Right lung (tissue), 10 donors: ENCODE results near the gene C8B. TPM values are rescaled to one million over a fixed set of nuclear protein-coding genes. Genes with fewer than 3 reads are reported as not detected.
A peak's percentile ranks its signal among the peaks of the same experiment; 100 is the strongest.

ENCODE experiments used
- DNase-seq, 2 donors: peaks; one replicate each; pipeline ENCODE4 v3.0.0-alpha.2; 2013
- long read RNA-seq, 8 donors: transcript quantifications; one replicate each; lab custom pipeline, GENCODE V29; 2026
- polyA plus RNA-seq, 5 donors: library from polyadenylated mRNA; unstranded; fragments of 120-200 nt; gene quantifications; one replicate each; pipeline versions ENCODE4 v1.2.1 to v1.2.3, GENCODE V29; 2013; ENCODE audit warnings: inconsistent platforms in 1 of 5, low replicate concordance in 1 of 5; ENCODE audit not compliant: insufficient read length in 5 of 5, insufficient read depth in 1 of 5

The C8B gene
- polyA plus RNA-seq: under 1 TPM in 2 of 5 donors, not detected in 3; 0.13 to 0.59 TPM
- long read RNA-seq, donor 1: 0 reads
- long read RNA-seq, donor 2: 0 reads
- long read RNA-seq, donor 3: 0 reads
- long read RNA-seq, donor 4: 0 reads
- long read RNA-seq, donor 5: 0 reads
- long read RNA-seq, donor 6: 0 reads
- long read RNA-seq, donor 7: 0 reads
- long read RNA-seq, donor 8: 0 reads

DNA sequence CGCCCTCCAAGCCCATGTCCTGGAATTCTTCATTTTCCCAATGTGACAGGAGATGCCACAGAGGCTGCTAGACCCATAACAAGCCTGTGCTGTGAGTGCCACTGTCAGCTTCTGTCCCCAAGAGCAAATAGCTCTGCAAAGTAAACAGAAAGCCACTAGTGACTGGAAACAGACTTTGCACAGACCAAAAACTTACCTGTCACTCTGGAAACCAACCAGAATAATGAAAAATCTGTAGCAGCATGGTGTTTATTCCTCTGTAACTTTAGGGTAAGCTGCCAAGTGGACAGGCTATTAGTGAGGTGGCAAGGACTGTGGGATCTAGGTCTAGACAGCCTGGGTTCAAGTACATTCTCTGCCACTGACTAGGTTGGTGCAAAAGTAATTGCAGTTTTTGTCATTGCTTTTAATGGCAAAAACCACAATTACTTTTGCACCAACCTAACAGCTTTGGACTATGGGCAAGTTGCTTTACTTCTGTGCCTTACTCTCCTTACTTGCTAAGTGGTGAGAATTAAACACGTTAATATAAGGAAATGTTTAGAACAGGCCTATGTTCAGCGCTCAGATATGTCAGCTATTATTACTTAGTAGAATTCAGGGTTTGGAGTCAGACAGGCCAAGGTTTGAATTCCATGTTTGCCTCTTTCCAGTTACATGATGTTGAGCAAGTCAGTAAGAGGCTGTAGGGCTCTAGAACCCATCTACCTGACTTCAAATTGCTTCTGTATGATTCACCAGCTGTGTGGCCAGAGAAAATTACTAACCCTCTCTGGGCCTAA, at the start of gene C8B:
Gene C8B, minus strand, starts transcription at position 100 of the 782 bp plus-strand sequence. Its CDS starts 67 bp downstream, at position 33.
- DNase-seq: no peak

DNA sequence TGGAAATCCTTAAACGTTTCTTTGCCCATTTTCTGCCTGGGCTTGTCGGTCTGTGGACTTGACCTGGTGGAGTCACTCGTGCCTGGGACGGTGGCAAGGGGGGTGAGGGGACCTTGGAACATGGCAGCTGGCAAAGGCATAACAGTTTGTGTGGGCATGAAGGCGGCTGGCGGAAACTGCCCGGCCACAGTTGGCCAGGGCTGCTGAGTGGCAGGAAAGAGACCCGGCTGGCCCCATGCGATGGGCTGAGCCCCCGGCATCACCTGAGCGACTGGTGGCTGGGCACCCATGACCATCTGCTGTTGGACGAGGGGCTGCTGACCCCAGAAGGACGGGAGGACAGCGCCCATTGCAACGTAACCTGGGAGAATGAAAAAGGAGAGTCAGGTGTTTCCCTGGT, 49.3 kb upstream of the C8B start:
- DNase-seq: no peak

DNA sequence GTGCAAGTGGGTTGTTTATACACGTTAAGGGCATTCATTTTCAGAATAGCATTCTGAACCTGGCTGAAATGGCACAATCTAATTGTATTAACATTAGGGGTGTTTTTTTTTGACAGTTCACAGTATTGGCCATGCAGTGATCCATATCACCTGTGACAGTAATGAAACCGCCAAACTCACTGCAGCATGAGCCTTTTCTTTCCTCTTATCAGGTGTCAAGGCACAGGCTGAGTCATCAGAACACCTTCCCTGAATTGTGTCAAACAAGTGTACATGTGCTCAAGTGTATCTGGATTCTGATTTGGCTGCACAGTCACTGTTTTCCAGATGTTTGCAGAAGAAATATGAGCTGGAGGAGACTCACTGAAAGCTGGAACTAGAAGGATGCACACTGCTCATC, 47.7 kb upstream of the C8B start:
- DNase-seq: no peak

DNA sequence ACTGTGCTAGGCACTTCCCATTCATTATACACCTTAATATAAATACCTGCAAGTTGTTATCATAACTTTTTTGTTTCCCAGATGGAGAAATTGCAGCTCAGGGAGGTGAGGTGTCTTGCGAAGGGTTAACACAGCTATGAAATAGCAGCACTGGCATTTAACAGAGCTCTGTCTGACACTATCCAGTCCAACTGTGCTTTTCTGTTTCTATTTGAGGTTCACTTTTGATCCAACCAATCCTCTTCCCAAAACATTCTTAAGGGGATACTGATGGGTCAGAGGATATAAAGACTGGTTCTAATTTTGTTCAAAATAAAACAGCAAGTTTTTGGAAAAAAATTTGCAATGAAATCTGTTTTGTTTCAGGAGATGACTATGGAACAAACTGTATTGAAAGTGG, 46.5 kb upstream of the C8B start:
- no peak for DNase-seq

DNA sequence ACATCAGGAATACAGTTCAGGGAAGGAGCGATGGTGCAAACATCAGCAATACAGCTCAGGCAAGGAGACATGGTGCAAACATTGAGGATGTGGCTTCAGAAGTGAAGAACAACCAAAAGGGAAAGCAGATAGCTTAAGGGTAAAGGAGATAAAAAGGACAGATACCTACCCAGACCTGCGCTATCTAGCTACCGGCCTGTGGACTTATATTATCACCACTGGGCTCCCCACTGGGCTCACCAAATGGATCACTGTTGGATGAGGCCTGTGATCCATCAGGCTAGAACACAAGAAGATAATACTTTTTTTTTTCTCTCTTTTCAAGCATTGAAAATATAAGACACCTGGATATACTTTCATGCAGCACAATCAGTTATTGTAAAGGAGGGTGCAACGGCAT, 44.7 kb upstream of the C8B start:
- DNase-seq: no peak

DNA sequence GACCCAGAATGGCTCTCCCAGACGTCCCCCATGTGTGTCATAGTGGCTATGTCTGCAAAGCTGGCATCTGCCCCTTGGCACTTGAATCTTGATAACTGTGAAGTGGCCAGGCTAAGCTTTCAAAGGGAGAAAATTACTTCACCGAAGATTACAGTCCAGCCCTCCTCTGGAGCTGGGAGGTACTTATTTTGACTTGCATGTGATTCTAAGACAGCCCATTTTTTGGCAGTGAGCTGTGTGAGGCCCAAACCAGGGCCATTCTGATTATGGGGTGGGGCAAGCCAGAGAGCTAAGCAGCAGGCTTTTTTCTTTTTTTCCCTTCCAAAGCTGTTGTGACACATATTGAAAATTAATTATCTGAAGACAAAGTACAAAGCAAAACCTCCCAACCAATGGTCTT, 42.1 kb upstream of the C8B start:
- peak; percentile 13 to 18 for DNase-seq

DNA sequence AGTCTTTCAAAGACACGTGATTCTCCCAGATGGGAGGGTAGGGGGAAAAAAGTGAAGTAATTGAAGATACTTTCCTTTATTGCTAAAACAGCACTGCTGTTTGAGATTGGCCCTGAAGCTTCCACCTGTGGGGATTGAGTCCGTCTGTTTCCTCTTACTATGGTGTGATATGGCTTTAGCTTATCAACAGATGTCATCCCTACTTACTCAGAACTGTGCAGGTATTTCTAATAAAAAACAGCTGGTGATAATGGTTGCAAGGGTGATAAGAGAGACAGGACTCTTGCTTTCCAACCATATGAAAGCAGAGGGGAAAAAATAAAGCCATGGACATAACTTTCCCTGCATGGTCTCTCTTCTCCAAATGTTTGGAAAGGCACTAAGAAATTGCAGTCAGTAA, 41.7 kb upstream of the C8B start:
- DNase-seq: no peak

DNA sequence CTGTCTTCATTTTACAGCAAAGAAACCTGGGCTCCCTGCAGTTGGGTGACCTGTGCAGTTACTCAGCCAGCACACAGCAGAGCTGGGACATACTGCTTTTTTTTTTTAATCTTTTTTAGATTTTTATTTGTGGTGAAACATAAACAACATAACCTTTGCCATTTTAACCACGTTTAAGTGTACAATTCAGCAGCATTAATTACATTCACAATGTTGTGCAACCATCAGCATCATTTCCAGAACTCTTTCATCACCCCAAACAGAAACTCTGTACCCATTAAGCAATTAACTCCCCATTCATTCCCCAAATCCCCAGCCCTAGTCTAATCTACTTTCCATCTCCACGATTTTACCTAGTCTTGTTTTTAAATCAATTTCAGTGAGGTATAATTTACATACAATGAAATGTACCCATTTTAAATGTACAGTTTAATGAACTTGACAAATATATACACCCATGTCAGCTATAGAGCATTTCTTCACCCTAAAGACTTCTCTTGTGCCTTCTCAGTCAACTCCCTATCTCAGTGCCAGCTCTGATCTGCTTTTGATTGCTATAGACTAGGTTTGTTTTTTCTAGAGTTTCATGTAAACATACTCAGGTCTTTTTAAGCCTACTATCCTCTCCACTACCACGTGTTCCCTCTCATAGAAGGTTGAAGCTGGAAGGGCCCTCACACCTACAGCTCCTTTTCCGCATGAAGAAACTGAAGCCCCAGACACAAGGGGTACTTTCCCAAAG, 37.8 kb upstream of the C8B start:
- DNase-seq: no peak

DNA sequence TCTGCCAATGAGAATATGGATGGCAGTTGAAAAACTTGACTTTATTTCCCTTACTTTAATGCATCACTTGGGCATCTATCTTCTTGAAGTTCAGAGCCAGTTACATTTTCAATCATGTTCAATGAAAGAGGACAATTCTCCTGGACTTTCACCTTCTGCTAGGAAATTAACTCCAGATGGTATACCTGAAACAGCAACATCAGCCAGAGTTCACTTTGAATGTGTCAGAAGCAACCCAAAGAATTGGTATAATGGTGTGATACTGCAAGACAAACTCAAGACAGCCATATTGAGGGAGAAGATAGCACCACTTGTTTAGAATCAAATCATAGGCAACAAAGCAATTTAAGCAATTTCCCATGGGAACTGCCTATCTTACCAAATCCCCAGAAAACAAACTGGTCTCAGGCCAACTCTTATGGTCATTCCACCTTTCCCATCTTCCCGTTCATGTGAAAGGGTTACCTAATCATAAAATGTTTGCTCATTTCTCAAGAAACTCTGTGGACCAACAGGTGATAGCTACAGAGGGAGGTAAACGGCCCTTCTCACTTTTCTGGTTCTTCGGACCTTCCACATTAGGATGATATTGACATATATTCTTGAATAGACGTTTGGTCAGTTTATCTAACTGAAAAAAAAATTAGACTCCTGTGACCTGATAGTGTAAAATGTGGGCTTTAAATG, 29.7 kb upstream of the C8B start:
- no peak for DNase-seq

DNA sequence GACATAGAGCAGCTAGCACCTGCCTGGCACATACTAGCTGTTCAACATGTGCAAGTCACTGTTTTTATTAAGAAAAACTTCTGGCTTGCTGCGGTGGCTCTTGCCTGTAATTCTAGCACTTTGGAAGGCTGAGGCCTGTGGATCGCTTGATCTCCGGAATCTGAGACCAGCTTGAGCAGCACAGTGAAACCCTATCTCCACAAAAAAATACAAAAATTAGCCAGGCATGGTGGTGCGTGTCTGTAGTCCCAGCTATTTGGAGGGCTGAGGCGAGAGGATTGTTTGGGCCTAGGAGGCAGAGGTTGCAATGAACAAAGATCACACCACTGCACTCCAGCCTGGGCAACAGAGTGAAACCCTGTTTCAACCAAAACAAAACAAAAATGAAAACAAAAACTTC, 27.7 kb upstream of the C8B start:
- DNase-seq: no peak

DNA sequence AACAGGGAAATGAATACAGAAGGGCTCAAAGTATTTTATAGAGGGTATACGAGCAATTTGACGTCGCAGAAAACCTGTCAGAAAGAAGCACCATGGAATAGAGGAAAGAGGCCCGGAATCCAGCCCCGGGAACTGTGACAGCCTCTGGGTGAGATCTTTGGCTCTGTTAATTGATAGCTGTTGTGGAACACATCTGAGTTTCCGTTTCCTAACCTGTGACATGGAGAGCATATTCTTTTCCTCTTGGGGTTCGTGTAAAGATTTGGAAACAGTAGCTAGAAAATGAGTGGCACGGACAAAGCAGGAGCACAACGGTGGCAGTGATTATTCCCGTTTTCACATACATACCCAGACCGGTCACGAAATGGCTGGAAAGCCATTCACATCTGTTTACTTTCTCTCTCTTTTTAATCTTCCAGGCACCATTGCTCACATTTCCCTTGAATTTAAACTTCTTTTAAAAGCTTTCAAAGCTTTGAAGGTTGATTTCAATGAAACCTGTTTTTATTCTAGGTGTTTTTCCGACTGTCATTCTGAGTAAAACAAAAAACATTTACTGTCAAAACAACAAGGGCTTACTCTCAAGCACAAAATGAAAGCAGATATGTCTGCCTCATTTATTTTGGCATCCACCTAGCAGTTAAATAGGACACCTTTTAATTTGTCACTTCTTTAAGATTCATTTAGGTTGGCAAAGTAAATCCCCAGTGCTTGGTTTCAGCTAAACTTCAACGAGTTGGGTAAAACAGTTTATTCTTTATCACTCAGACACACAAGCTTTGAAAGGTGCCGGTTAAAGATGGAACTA, 26.7 kb upstream of the C8B start:
- DNase-seq: no peak

DNA sequence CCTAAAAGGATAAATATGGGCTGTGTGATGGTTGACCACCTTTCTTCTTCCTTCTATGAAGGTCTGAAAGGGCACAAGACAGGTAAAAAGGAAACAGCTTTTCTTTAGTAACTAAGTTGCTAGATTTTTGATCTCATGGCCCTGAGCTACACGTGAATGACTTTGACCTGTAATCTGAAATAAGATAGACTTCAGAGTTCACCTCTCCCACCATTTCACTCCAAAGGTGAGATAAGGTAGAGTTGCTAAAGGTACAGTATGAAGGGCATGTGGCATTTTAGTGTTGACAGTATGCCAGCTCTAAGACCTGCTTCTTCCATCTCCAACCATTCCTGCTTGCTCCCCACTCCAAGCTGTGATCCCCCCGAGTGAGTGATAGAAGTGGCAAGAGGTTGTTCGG, 25.8 kb upstream of the C8B start:
- no peak for DNase-seq

DNA sequence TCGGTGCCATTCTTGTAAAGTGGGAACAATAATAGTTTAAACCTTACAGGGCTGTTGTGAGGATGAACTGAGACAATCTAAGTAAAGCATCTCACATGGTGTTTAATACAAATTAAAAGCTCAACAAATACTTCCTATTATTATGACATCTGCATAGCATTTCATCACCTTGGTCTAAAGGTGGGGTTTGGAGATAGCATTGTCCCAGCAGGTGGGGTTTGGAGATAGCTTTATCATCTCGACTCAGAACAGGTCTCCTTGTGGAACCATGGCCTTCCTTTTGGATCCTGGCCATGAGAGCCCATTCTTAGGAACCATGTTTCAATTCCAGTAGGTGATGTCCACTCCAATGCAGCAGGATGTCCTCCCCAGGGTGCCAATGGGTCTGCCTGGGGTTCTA, 20.6 kb upstream of the C8B start:
- no peak for DNase-seq

DNA sequence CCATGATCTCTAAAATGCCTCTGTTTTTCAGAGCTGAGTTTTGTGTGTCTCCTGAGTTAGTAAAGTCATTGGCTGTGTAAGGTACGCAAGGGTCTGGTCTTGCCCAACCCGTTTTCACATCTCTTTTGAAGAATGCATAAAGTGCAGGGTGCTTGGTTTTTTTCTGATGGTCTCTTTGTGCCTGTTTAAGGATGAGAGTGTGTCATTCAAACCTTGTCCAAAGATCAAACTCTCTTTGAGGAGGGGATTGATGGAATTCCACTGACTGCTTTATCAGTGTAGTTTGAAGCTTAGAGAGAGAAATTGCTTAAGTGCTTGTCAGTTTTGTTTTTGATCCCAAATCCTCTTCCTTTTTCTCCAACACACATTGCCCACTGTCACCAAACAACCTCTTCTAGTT, 20.0 kb upstream of the C8B start:
- DNase-seq: no peak

DNA sequence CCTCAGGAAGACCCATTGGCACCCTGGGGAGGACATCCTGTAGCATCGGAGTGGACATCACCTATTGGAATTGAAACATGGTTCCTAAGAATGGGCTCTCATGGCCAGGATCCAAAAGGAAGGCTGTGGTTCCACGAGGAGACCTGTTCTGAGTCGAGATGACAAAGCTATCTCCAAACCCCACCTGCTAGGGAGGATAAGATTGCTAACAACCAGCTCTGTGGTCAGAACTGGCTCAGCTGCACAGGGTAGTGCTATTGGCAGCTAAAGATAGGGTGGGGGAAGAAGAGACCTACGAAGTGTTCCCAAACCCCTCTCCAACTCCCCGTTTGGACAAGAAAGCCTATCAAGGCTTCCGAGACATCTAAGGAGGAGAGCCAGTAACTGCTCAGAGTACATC, 17.7 kb upstream of the C8B start:
- no peak for DNase-seq

DNA sequence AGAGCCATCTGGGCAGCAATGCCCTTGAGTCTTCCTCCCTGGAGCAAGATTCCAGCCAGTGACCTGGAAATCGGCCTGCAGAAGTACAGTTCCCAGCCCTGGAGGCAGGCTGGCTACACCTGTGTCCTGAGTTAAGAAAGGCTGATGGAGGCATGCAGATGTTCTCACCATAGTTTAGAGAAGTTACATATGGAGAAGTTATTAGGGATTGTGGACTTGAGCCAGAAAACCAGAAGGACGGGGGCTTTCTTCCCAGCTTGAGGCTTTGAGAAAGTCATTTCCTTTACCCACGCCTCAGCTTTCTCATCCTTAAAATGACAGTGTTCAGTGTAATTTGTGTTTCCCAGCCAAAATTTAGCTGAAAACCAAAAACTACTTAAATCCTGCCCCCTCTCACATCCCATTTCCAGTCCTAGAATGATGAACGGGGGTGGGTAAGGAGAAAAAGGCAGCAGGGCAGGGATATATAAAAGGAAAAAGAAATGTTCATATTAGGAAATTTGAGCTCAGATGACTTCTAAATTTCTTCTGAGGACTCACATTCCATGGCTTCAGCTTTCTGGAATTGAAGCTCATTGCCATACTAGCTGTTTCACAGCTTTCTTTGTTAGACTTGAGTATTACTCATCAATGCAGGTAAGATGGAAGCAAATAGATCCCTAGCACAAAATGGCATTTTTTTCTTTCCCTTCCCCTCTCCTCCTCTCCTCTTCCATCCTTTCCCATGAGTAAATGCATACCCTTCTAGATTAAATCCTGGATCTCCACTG, 14.4 kb upstream of the C8B start:
- DNase-seq: no peak

DNA sequence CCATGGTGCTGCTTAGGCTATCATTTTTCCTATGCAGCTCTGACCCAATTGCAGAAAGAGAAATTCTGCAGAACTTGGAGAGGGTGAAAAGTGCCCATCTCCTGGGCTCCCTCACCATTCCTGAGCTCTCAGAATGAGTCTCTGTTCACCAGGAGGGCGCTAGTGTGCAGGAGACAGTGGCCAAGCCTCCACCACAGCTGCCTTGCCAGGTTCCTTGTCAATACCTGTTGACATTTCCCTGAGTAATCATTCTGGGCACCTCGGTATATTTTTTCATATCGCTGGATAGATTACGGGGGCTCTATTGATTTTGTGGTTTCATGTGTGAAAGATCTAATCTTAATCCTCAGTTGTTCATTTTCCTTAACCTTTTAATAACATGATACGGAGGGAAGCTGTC, 13.0 kb upstream of the C8B start:
- no peak for DNase-seq

DNA sequence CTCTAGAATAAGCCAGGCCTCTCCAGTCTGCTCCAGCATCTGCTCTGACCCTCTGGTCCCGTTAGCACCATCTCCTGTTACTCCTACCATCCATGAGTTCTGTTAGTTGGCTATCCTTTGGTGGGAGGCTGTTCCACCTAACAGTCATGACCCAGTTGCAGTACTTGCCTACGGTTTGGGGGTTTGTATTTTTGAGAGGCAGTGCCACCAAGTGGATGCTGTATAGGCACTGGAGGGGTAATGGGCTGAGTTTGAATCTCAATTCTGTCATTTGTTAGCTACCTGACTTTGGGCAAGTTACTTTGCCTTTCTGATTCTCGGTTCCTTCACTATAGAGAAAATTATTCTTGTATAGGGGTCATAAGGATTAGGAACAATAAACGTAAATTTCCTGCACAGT, 12.1 kb upstream of the C8B start:
- no peak for DNase-seq

DNA sequence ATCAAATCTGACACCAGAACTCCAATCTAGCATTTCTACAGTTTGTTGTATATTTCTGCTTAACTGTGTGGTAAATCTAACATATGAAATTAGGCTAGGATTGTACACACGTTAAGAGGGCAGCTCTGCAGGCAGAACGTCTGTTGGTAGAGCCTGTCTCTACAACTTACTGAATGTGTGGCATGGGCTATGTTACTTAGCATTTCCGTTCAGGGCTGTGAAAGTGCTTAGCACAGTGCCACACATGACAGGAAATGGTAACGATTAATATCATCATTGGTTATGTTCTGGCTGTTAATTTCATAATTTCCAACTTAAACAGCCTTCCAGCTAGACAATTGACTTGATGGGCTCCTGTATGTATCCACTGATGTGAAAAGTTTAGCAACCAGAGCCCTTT, 9.6 kb upstream of the C8B start:
- no peak for DNase-seq

DNA sequence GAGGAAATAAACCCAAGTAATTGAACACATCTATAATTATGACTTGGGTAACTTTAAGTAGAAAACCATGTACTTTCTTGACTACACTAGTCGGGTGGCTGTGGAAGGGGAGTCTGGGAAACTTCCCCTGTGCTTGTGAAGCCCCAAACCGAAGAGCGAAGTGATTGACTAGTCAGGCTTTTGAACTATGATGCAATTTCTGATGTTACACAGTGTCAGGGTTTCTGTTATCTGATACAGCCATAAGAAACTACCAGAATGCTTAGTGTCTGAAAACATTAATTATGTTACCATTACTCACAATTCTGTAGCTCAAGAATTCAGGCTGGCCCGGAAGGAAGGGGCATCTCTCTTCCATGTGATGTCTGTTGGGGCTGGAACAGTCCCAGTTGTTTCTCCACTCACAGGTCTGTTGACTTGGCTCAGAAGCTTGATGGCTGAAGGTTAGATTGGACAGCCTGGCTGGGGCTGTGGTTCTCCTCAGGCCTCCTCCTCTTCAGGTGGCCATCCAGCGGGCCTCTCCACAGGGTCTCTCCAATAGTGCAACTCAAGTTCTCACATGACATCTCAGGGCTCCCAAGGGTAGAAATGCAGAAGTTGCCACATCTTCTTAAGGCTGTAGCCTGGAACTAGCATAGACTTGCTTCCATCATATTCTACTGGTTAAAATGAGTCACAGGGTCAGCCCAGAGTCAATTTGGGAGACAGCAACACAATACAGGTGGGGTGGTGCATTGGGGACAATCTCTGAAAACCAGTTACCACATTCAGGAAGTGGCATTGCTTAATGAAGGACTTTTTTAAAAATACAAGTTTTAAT, 8.3 kb upstream of the C8B start:
- DNase-seq: no peak
